OCI-LY7 (cell line): Measurements from ENCODE around the gene CDK2. TPM values are rescaled to one million over a fixed set of nuclear protein-coding genes. Genes with fewer than 3 reads are reported as not detected.
A peak's percentile ranks its signal among the peaks of the same experiment; 100 is the strongest.

Source experiments
- BruUV-seq: library from RNA; stranded (reverse); fragments of 400-500 nt; replicated peaks from 2 replicates; lab custom pipeline; 2021; lab: Mats Ljungman, UMichigan
- CTCF ChIA-PET: fragments of 300-600 bp; sonication (Branson Sonifier 250); formaldehyde crosslinking; loops from one replicate; lab custom pipeline; 2022; ENCODE audit warnings: antibody characterized with exemption; ENCODE audit not compliant: unreplicated experiment; lab: Charles Lee
- POLR2A ChIA-PET: fragments of 300-600 bp; sonication (Branson Sonifier 250); formaldehyde crosslinking; loops from one replicate; lab custom pipeline; 2022; ENCODE audit warnings: antibody characterized with exemption; lab: Charles Lee
- DNase-seq: peaks from one replicate; pipeline ENCODE4 v3.0.0-alpha.2; 2015; ENCODE audit warnings: low spot score
- H2AFZ ChIP-seq: fragments of 200-600 bp; sonication (generic), shearing (Covaris generic); 2 replicates; pipeline ENCODE4 v1.6.1; 2014; ENCODE audit warnings: mild to moderate bottlenecking, antibody characterized with exemption, low read length, moderate library complexity
- H3K27ac ChIP-seq: fragments of 200-600 bp; sonication (generic); 2 replicates; pipeline ENCODE4 v1.5.1; 2014; ENCODE audit warnings: mixed run types, low read depth, mild to moderate bottlenecking, moderate library complexity, low read length, inconsistent platforms; ENCODE audit not compliant: poor library complexity, severe bottlenecking
- H3K36me3 ChIP-seq: fragments of 200-600 bp; sonication (generic); 2 replicates; pipeline ENCODE4 v1.6.1; 2014; ENCODE audit warnings: mild to moderate bottlenecking, antibody characterized with exemption, low read length, moderate library complexity, mixed read lengths; ENCODE audit not compliant: insufficient read depth
- H3K4me1 ChIP-seq: fragments of 200-600 bp; sonication (generic); 2 replicates; pipeline ENCODE4 v1.5.1; 2014; ENCODE audit warnings: mild to moderate bottlenecking, low read length; ENCODE audit not compliant: insufficient read depth, poor library complexity, severe bottlenecking
- H3K4me2 ChIP-seq: fragments of 200-600 bp; sonication (generic); 2 replicates; pipeline ENCODE4 v1.6.1; 2014; ENCODE audit warnings: mild to moderate bottlenecking, low read length
- H3K4me3 ChIP-seq: fragments of 200-600 bp; sonication (generic); 2 replicates; pipeline ENCODE4 v1.5.1; 2014; ENCODE audit warnings: mild to moderate bottlenecking, low read depth, low read length; ENCODE audit not compliant: poor library complexity, severe bottlenecking
- H3K79me2 ChIP-seq: fragments of 200-600 bp; sonication (generic); 2 replicates; pipeline ENCODE4 v1.6.1; 2016; ENCODE audit warnings: low read depth, mild to moderate bottlenecking, low read length, moderate library complexity, mixed read lengths; ENCODE audit not compliant: insufficient read depth
- H3K9me2 ChIP-seq: fragments of 200-600 bp; sonication (generic); 2 replicates; pipeline ENCODE4 v1.6.1; 2016; ENCODE audit warnings: mild to moderate bottlenecking, low read length, mixed read lengths; ENCODE audit not compliant: insufficient read depth
- H3K9me3 ChIP-seq: fragments of 200-600 bp; sonication (generic); 2 replicates; pipeline ENCODE4 v1.6.1; 2014; ENCODE audit warnings: mild to moderate bottlenecking, mixed run types, low read length, mixed read lengths
- H4K20me1 ChIP-seq: fragments of 200-600 bp; sonication (generic); 2 replicates; pipeline ENCODE4 v1.6.1; 2014; ENCODE audit warnings: mild to moderate bottlenecking, antibody characterized with exemption, low read length, moderate library complexity, mixed read lengths; ENCODE audit not compliant: insufficient read depth
- CTCF ChIP-seq: fragments of 200-600 bp; sonication (generic); conservative IDR thresholded peaks from 2 replicates; pipeline ENCODE4 v1.5.1; 2014; ENCODE audit warnings: mild to moderate bottlenecking, antibody characterized with exemption, low read length, moderate library complexity, mixed read lengths
- EZH2phosphoT487 ChIP-seq: fragments of 200-600 bp; sonication (generic); IDR thresholded peaks from 2 replicates; pipeline ENCODE4 v1.6.1; 2018; ENCODE audit warnings: low read depth, borderline replicate concordance, mild to moderate bottlenecking, mixed run types, antibody characterized with exemption, low read length, moderate library complexity, mixed read lengths
- intact Hi-C: fragments of 100-400 bp; cut with micrococcal nuclease; formaldehyde crosslinking; loops from one replicate; pipeline ENCODE4 v1.10.0; 2022; ENCODE audit not compliant: unreplicated experiment
- total RNA-seq, 2 experiments: library from RNA; depleted of rRNA in 1 of 2; stranded (reverse); fragments of >200 nt in 1 of 2; shearing (Covaris generic) in 1 of 2; gene quantifications; 2 replicates each; pipeline ENCODE4 v1.2.3, GENCODE V29; 2014 to 2022

CDK2 gene
- total RNA-seq, 2 experiments from 2014 or later = 68.1 to 81.4 TPM

GRCh38 chr12:55972456-55972855, 5.8 kb downstream of the CDK2 start:
- DNase-seq = no peak
- Histone ChIP-seq H3K9me2 (no peaks in the 10 kb centered on the region), H4K20me1 (0 out of 2 replicates have a peak, but pooled peaks cover 6% of the 10 kb centered on the region), H3K4me3 (peak overlapping the region; percentile 81), H3K79me2 (peaks cover 28% of the 10 kb centered on the region; the same call in 1 of the 2 replicates), H3K9me3 (no peaks in the 10 kb centered on the region), H3K27ac (peak overlapping the region; percentile 57), H3K4me2 (peak overlapping the region; percentile 78), H2AFZ (no peak overlapping the region), H3K36me3 (peaks cover 45% of the 10 kb centered on the region), H3K4me1 (peaks cover 38% of the 10 kb centered on the region)
- ChIA-PET POLR2A (interaction anchor here (0.5 to 1.7 kb wide), 3 partner anchors 52 to 155 kb away, joined by 4 to 7 read pairs (median 4); partner anchors contain the start of genes ORMDL2 and SARNP), CTCF (no interaction called here)
- no peak for TF ChIP-seq CTCF
- TF ChIP-seq EZH2phosphoT487 = no peak
- no TSS peak for BruUV-seq
- intact Hi-C loops = loop anchor here (2.0 kb wide), 2 partner anchors 68 to 154 kb away; partner anchors contain the start of genes ORMDL2 and RPS26

GRCh38 chr12:55972911-55973598, 6.4 kb downstream of the CDK2 start:
- TF ChIP-seq EZH2phosphoT487 = no peak
- peak overlapping the region; percentile 81 for H3K4me3 ChIP-seq
- peak overlapping the region; percentile 78 for H3K4me2 ChIP-seq
- H3K36me3 ChIP-seq = peaks cover 43% of the 10 kb centered on the region
- ChIA-PET CTCF (interaction anchor here (0.8 to 0.9 kb wide), 2 partner anchors 12 to 229 kb away, joined by 4 read pairs; no protein-coding TSS in a partner anchor), POLR2A (interaction anchor here (0.5 to 2.5 kb wide), 19 partner anchors 11 to 1256 kb away, joined by 3 to 32 read pairs (median 4); partner anchors contain the start of genes ORMDL2, SARNP and SHMT2)
- H3K9me3 ChIP-seq = no peaks in the 10 kb centered on the region
- H3K4me1 ChIP-seq = peaks cover 32% of the 10 kb centered on the region
- intact Hi-C loops = loop anchor here (1.0 to 2.0 kb wide), 3 partner anchors 44 to 154 kb away; partner anchors contain the start of genes ORMDL2 and RPS26
- peak overlapping the region; percentile 57 for H3K27ac ChIP-seq
- H2AFZ ChIP-seq = peak overlapping the region; percentile 70
- H4K20me1 ChIP-seq = 0 out of 2 replicates have a peak, but pooled peaks cover 5% of the 10 kb centered on the region
- TSS peak; percentile 96 for BruUV-seq
- peaks cover 22% of the 10 kb centered on the region; the same call in 1 of the 2 replicates for H3K79me2 ChIP-seq
- H3K9me2 ChIP-seq = no peaks in the 10 kb centered on the region
- DNase-seq = peak; percentile 33

- peak within 1 kb of the TSS; percentile 78 for H3K4me2 ChIP-seq
- H3K4me1 ChIP-seq = peaks cover 25% of the 10 kb centered on the region
- peaks cover 21% of the 10 kb centered on the region; the same call in 1 of the 2 replicates for H3K79me2 ChIP-seq
- POLR2A ChIA-PET = interaction anchor here (0.5 to 2.5 kb wide), 25 partner anchors 10 to 1256 kb away, joined by 3 to 32 read pairs (median 4); partner anchors contain the start of genes CD63, ORMDL2, PYM1 and SARNP
- peak; percentile 100 for DNase-seq
- peak within 1 kb of the TSS; percentile 57 for H3K27ac ChIP-seq
- peaks cover 40% of the 10 kb centered on the region for H3K36me3 ChIP-seq
- BruUV-seq = no TSS peak
- peak within 1 kb of the TSS; percentile 88 for H3K4me3 ChIP-seq
- H3K9me3 ChIP-seq = no peaks in the 10 kb centered on the region
- peak within 1 kb of the TSS; percentile 70 for H2AFZ ChIP-seq
- CTCF ChIA-PET = interaction anchor here (0.5 to 0.9 kb wide), 4 partner anchors 11 to 229 kb away, joined by 3 to 4 read pairs (median 4); no protein-coding TSS in a partner anchor
- intact Hi-C loops = loop anchor here (1.0 to 2.0 kb wide), 3 partner anchors 44 to 155 kb away; partner anchors contain the start of genes ORMDL2 and RPS26
- H4K20me1 ChIP-seq = no peaks in the 10 kb centered on the region
- TF ChIP-seq EZH2phosphoT487 (no peak), CTCF (no peak)
- H3K9me2 ChIP-seq = no peaks in the 10 kb centered on the region
Measured at GRCh38 chr12:55973599-55974307, 7.1 kb downstream of the CDK2 start, which contains the start of gene RAB5B. Gene RAB5B, plus strand, starts transcription at chr12:55974078. Its CDS starts 12,883 bp downstream, at chr12:55986961.
